Ectodermal cell (in vitro differentiated cells): ENCODE data around the gene LRRC26.

Source experiments
- H3K27ac ChIP-seq: 2 replicates; pipeline ENCODE4 v1.7.0; 2013; ENCODE audit warnings: mild to moderate bottlenecking, low read depth, low read length; ENCODE audit not compliant: insufficient read depth, poor library complexity, severe bottlenecking
- H3K27me3 ChIP-seq: 2 replicates; pipeline ENCODE4 v1.7.0; 2013; ENCODE audit warnings: mild to moderate bottlenecking, low read length; ENCODE audit not compliant: insufficient read depth, control insufficient read depth, poor library complexity, severe bottlenecking
- H3K36me3 ChIP-seq: one replicate; pipeline ENCODE4 v1.7.0; 2013; ENCODE audit warnings: low read length; ENCODE audit not compliant: control insufficient read depth, insufficient read depth
- H3K4me1 ChIP-seq: one replicate; pipeline ENCODE4 v1.7.0; 2013; ENCODE audit warnings: low read length; ENCODE audit not compliant: control insufficient read depth, insufficient read depth
- H3K4me3 ChIP-seq: 2 replicates; pipeline ENCODE4 v1.7.0; 2013; ENCODE audit warnings: low read depth, low read length, control low read depth; ENCODE audit not compliant: insufficient read depth
- H3K9me3 ChIP-seq: 2 replicates; pipeline ENCODE4 v1.7.0; 2013; ENCODE audit warnings: mild to moderate bottlenecking, low read length, moderate library complexity; ENCODE audit not compliant: control insufficient read depth
- WGBS, 2 experiments: methylation state at CpG; one replicate each; pipeline ENCODE4 v1.1.7; 2013; ENCODE audit warnings: missing lambda C conversion rate in 2 of 2; 5-methylcytosine and 5-hydroxymethylcytosine counted together

LRRC26 gene

GRCh38 chr9:137173796-137174664, 4.2 kb upstream of the LRRC26 start:
- Histone ChIP-seq H3K4me3 (no peak overlapping the region), H3K27me3 (peaks cover 75% of the 10 kb centered on the region), H3K9me3 (no peaks in the 10 kb centered on the region), H3K27ac (no peak overlapping the region), H3K4me1 (peaks cover 9% of the 10 kb centered on the region), H3K36me3 (no peaks in the 10 kb centered on the region)
- 89 to 90% methylated on average over 45 of the region's 45 CpGs for WGBS, 2 experiments

- H3K4me3 ChIP-seq = no peak overlapping the region
Measured at GRCh38 chr9:137172901-137173795, 3.3 kb upstream of the LRRC26 start.

DNA sequence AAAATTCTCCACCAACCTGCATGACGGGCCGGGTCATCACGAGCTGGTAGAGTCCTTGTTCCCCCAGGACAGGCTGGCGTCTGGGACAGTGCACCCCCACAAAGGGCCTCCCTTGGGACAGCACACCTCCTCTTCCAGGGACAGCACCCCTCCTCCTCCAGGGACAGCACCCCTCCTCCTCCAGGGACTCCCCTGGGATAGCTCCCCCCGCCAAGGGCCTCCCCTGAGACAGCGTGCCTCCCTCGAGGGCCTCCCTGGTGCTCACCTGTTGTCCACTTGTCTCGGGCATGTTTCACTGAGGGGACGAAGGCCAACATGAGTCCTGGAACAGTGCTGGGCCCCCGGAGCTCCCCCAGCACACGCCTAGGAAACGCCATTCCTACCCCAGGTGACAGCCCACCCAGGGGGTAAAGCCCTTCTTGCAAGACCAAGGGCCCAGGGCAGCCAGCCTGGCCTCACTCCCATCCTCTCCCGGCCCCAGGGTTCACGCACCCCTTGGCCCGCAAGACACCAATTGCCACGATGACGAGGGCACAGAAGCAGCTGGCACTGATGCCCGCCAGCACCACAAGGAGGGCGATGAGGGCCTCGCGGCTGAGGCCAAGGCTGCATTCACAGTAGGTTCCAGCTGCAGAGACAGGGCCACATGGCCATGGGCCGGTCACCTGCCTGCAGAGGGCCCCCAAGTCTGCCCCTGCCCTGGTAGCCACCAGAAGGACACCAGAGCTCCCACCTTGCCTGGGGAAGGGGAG, 1.5 kb upstream of the LRRC26 start:
- Histone ChIP-seq H3K27ac (no peak overlapping the region), H3K27me3 (peaks cover 99% of the 10 kb centered on the region), H3K36me3 (no peaks in the 10 kb centered on the region), H3K4me3 (no peak overlapping the region), H3K9me3 (no peaks in the 10 kb centered on the region), H3K4me1 (peaks cover 19% of the 10 kb centered on the region)
- 89 to 91% methylated on average over 22 of the region's 22 CpGs for WGBS, 2 experiments

More at GRCh38 chr9:137172901-137173795, 3.3 kb upstream of the LRRC26 start:
- 84 to 85% methylated on average over 21 of the region's 21 CpGs for WGBS, 2 experiments
- no peak overlapping the region for H3K27ac ChIP-seq
- H3K27me3 ChIP-seq = peaks cover 84% of the 10 kb centered on the region
- no peaks in the 10 kb centered on the region for H3K9me3 ChIP-seq
- no peaks in the 10 kb centered on the region for H3K36me3 ChIP-seq
- H3K4me1 ChIP-seq = peaks cover 11% of the 10 kb centered on the region

DNA sequence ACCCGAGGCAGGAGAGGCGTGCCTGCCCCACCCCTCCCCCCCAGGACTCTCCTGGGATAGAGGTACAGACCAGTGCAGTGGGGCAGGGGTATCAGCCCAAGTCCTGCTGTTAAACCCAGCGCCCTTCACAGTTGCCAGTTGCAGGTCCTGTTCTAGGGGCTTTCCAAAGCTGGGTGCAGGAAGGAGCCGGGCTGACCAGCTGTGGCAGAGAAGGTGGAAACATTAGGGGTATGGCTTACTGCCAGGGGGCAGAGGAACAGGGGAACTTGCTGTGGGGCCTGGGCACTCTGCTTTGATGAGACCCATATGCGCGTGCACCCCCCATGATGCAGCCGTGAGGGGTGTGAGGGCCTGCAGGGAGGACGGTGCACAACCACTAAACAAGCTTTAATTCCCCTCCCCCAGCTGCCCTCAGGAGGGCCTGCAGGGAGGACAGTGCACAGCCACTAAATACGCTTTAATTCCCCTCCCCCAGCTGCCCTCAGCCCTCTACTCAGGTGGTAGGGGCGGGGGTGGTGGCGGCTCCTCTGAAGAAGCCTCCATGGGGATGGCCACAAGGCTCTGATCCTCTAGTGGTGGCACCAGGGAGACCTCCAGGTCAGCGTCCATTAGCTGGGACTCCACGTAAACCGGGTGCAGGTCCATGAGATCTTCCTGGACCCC, 766 bp upstream of the LRRC26 start:
- 61 to 62% methylated on average over 14 of the region's 14 CpGs for WGBS, 2 experiments
- Histone ChIP-seq H3K27me3 (peaks cover 99% of the 10 kb centered on the region), H3K9me3 (no peaks in the 10 kb centered on the region), H3K4me3 (no peak overlapping the region), H3K36me3 (no peaks in the 10 kb centered on the region), H3K4me1 (peaks cover 19% of the 10 kb centered on the region), H3K27ac (no peak overlapping the region)

- no peak overlapping the region for H3K27ac ChIP-seq
Measured at GRCh38 chr9:137168904-137169856, 671 bp downstream of the LRRC26 start.

DNA sequence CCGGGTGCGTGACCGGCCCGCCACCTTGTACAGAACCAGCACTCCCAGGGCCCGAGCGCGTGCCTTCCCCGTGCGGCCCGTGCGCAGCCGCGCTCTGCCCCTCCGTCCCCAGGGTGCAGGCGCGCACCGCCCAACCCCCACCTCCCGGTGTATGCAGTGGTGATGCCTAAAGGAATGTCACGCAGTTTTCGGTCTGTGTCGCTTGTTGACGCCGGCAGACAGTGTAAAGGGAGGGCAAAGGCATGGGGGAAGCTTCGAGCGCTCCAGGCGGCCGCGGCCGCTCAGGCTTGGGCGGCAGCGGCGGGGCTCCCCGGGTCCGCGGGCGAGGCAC, 1.3 kb downstream of the LRRC26 start:
- Histone ChIP-seq H3K27me3 (peaks cover 100% of the 10 kb centered on the region), H3K4me3 (peak overlapping the region; percentile 22), H3K4me1 (peaks cover 19% of the 10 kb centered on the region), H3K9me3 (no peaks in the 10 kb centered on the region), H3K27ac (no peak overlapping the region), H3K36me3 (no peaks in the 10 kb centered on the region)
- 2 to 3% methylated on average over 36 of the region's 36 CpGs for WGBS, 2 experiments

More at GRCh38 chr9:137168904-137169856, 671 bp downstream of the LRRC26 start:
- Histone ChIP-seq H3K9me3 (no peaks in the 10 kb centered on the region), H3K27me3 (peaks cover 100% of the 10 kb centered on the region), H3K36me3 (no peaks in the 10 kb centered on the region), H3K4me3 (peak overlapping the region; percentile 22), H3K4me1 (peaks cover 19% of the 10 kb centered on the region)
- WGBS, 2 experiments = 1% methylated on average over 124 of the region's 124 CpGs

DNA sequence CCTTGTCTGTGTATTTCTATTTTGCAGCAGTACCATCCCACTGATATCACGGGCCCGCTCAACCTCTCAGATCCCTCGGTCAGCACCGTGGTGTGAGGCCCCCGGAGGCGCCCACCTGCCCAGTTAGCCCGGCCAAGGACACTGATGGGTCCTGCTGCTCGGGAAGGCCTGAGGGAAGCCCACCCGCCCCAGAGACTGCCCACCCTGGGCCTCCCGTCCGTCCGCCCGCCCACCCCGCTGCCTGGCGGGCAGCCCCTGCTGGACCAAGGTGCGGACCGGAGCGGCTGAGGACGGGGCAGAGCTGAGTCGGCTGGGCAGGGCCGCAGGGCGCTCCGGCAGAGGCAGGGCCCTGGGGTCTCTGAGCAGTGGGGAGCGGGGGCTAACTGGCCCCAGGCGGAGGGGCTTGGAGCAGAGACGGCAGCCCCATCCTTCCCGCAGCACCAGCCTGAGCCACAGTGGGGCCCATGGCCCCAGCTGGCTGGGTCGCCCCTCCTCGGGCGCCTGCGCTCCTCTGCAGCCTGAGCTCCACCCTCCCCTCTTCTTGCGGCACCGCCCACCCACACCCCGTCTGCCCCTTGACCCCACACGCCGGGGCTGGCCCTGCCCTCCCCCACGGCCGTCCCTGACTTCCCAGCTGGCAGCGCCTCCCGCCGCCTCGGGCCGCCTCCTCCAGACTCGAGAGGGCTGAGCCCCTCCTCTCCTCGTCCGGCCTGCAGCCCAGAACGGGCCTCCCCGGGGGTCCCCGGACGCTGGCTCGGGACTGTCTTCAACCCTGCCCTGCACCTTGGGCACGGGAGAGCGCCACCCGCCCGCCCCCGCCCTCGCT, 1.9 kb downstream of the LRRC26 start:
- H3K4me3 ChIP-seq = peak overlapping the region; percentile 25
- H3K27me3 ChIP-seq = peaks cover 100% of the 10 kb centered on the region
- 9% methylated on average over 57 of the region's 57 CpGs for WGBS, 2 experiments
- H3K9me3 ChIP-seq = no peaks in the 10 kb centered on the region
- peaks cover 19% of the 10 kb centered on the region for H3K4me1 ChIP-seq
- H3K27ac ChIP-seq = no peak overlapping the region
- no peaks in the 10 kb centered on the region for H3K36me3 ChIP-seq

- Histone ChIP-seq H3K27ac (no peak overlapping the region), H3K36me3 (no peaks in the 10 kb centered on the region), H3K4me1 (peaks cover 19% of the 10 kb centered on the region), H3K27me3 (peaks cover 100% of the 10 kb centered on the region), H3K4me3 (no peak overlapping the region), H3K9me3 (no peaks in the 10 kb centered on the region)
- 27 to 30% methylated on average over 44 of the region's 44 CpGs for WGBS, 2 experiments
Measured at GRCh38 chr9:137167277-137167746, 2.5 kb downstream of the LRRC26 start.
